ENCODE results near the gene CAPG.

The CAPG gene

DNA sequence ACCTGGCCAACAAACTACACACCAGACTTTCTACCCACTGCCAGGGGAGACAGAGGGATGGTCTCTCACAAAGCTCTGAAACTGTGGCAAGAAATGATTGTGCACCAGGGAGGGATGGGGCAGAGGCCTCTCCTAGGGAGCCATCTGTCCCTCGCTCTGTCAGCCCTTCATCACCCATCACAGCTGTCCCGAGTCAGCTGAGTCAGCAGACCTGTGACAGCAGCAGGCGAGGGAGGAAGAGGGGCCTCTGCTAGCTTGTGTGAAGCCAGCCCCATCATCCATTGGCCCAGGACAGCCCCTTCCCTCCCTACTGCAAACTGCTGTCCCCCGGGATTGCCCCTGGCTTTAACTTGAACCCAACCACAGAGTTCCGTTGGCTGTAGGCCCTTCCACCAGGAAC is 13.4 kb upstream of the CAPG start:
- Histone ChIP-seq H3K4me3 (no peak overlapping the region), H3K27ac (no peak overlapping the region)

DNA sequence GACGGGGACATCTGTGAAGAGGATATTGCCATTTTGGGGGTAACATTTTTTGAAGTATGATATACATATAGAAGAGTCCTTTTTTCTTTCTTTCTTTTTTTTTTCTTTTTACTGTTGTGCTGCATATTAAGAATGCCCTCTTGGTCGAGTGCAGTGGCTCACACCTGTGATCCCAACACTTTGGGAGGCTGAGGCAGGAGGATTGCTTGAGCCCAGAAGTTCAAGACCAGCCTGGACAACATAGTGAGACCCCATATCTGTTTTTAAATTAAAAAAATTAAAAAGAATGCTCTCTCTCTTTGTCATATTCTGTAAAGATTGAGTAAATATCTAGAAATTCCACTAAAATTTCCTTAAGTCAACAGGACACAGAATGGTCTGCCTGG is 11.9 kb upstream of the CAPG start:
- peak overlapping the region in 1 of 21 experiments; percentile 75 for H3K27ac ChIP-seq
- H3K4me3 ChIP-seq, result no peak overlapping the region

DNA sequence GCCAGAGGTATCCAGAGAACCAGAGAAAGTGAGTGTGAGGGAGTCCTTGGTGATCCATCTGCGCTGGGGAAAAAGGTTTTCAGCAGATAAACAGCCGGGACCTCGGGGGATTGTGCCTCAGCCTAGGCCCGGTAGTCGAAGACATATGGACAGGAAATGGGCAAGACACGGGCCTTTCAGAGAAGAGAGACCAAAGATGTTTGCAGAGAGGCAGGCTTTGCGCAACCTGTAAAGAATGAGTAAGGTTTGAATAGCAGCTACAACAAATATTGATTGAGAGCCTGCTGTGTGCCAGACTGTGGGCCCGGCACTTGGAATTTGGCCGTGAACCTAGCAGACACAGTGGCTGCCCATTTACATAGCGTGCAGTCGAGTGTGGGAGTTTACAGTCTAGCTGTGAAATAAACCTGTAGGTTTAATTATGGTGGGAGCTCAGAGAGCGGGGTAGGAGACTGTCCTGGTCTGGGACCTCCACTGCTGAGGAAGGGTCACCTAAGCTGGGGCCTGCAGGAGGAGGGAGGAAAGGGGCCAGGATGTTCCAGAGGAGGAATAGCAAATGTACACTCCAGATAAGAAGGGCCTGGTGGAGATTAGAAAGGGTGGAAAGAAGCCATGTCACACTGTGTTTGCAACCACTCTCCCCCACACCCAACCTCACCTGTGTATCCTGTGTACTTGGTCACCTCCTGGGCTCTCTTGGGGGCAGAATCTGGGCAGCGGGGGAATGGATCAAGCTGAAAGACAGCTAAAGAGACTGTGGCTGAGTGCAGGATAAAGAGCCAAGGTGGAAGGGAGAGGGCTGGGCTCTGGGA is 11.3 kb upstream of the CAPG start:
- Histone ChIP-seq H3K27ac (peak overlapping the region in 18 of 21 experiments; percentile 10 to 99 (median 76)), H3K4me3 (no peak overlapping the region)

DNA sequence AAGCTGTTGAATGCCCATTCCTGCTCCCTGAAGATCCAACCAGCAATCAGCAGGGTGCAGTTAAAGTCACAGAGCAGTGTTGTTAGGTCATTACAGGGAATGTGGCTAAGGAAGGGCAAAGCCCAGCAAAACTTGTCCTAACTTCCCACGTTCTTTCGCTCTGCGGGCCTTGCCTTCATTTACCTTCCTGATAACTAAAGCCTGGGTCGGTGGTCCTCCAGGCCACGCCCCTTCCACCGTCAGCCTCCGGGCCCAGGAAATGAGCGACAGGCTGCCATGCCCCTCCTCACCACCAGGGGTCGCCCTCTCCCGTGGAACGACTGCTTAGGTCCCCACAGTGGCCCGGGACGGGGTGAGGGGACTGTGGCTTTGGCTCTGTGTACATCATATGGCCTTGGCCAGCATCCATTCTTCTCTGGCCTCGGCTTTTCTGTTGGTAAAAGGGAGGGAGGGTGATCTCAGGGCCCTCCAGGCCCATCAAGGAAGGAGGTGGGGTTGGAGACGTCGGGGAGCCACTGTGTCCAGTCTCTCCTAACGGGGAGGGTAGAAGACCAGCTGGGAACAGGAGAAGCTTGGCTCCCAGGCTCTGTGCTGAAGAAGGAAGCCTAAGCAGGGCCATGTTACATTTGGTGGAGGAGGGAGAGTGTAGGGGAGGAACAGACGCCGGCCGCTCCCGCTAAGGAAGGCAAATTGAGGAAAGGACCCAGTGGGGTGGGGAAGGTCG is 10.5 kb upstream of the CAPG start:
- peak overlapping the region in 1 of 7 experiments; percentile 5 for H3K4me3 ChIP-seq
- H3K27ac ChIP-seq, result peak overlapping the region in 19 of 21 experiments; percentile 10 to 99 (median 75)

DNA sequence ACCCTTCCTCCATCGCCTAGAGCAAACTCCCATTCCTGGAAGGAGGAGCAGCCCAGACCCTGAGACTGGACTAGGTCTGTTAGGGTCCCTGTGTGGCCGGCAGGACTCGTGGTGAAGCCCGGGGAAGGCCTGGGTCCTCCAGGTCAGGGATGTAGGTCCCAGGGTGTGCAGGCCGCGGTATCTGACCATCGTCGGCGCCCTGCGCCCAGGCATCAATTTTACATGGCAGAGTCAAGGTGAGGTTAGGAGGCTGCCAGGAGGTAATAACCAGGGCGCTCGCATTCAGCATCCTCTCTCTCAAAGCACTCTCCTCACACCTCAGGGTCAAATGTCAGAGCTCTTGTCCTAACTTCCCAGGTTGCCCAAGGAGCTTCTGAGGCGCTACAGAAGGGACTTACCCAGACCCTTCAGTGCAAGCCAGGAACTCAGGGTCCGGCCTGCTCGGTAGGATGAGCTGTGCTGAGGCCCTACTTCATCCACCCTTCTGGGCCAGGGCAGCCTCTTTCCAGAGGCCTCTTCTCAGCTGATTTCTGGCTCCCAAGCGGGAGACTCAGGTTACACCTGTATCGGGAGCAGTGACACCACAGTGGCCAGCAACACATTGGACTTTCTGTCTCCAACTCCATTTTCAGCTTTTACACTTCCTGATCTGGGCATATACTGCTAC is 9.0 kb upstream of the CAPG start:
- Histone ChIP-seq H3K27ac (peak overlapping the region; percentile 63 to 100 (median 94)), H3K4me3 (peak overlapping the region; percentile 42 to 71 (median 63))

DNA sequence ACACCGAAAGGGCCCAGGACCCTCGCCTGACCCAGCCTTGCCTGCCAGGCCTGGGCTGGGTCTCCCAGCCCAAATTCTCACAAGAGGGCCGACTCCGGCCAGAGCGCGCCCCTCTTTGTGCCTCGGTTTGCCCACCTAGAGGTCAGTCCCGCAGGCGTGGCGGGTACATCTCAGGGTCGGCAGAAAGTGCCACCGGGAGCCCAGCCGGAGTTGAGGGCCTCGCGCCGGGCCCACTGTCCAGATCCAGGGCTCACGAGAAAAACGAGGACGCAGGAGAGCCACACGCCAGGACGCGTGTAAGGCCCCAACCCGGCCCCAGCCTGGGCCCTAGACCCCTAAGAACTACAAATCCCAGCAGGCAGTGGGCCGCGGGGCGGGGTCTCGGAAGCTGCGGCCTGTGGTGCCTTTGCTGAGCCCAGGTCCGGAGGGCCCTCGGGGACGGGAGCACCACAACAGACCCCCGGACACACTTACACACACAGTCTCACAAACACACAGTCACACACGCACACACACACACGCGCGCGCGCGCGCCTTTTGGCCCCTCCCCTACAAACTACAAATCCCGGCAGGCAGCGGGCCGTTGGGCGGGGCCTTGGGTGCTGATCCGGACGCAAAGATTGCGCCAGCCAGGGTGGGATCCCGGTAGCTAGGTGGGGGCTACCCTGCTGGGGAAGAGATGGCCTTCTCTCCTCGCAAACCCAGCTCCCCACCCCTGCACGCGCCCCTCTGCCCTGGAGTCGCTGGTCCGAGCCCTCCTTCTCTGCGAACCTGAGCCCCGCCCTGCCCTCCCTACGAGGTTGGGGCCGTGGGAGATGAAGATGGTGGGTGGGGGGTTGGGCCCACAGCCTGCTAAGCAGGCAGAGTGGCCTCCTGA is 8.2 kb upstream of the CAPG start, which contains the start of gene SH2D6:
Gene SH2D6 (plus strand): TSS at position 583 of the 877 bp plus-strand sequence. CDS start 10,752 bp downstream, outside the sequence.
- peak within 1 kb of the TSS; percentile 63 to 100 (median 94) for H3K27ac ChIP-seq
- peak within 1 kb of the TSS; percentile 42 to 71 (median 63) for H3K4me3 ChIP-seq

DNA sequence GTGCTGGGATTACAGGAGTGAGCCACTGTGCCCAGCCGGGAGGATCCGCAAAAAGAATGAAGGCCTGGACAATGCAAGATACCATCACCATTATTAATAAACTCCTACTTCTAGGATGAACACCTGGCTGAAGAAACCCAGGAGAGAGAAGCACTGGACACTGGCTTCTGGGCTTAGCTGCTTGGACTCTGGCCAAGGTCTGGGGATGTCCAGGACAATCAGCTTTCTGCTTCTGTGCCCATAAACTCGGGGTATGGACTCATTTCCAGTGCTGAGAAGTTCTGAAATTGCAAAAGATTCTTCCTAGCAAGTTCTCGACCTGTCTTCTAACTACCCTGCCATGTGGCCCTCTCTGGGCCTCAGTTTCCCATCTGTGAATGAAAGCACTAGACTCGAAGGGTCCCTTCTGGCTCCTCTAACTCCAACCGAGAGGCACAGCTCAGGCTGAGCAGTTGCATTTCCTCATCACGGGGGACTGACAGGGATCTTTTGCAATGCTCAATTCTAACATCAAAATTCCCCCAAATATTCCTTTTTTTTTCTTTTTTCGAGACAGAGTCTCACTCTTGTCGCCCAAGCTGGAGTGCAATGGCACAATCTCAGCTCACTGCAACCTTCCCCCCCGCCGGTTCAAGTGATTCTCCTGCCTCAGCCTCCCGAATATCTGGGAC is 5.9 kb upstream of the CAPG start:
- Histone ChIP-seq H3K27ac (peak overlapping the region in 6 of 21 experiments; percentile 11 to 54 (median 38)), H3K4me3 (no peak overlapping the region)

DNA sequence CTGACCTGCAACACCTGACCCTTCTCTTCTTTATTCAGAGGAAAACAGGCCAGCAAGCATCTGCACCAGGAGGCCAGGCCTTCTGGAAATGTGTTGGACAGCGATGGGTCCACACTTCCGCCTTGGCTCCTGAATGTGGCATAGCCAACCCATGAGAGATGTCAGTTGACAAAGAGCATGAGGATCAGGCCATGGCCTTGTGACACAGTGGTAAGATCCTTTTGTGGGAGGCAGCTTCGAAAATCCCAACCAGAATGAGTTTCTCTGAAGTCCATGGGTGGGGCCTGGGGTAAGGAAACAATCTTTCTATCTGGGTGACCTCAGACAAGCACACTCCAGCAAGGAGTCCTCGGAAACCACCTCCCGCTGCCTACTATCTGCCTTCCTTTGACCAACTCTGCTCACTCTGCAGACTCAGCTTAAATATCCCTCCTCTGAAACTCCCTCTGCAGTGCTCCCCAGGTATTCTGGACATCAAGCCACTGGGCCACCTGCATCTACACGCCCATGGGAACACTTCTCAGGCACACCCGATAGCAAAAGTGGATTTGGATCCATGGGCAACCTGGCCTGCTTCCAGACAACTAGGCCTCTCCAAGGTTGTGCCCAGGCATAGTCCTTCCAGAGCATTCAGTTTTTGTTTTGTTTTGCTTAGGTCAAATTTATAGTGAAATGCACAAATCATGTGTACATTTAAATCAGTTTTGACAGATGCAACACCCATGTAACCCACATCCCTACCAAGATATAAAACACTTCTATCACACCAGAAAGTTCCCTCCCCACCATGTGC is 4.8 kb upstream of the CAPG start:
- Histone ChIP-seq H3K4me3 (no peak overlapping the region), H3K27ac (peak overlapping the region in 13 of 21 experiments; percentile 80 to 95 (median 92))

DNA sequence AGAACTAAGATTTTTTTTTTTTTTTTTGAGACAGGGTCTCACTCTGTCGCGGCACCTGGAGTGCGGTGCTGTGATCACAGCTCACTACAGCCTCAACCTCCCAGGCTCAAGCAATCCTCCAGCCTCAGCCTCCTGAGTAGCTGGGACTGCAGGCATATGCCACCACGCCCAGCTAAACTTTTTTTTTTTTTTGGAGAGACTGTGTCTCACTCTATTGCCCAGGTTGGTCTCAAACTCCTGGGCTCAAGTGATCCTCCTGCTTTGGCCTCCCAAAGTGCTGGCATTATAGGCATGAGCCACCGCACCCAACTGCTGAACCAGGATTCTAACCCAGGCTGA is 4.2 kb upstream of the CAPG start:
- H3K27ac ChIP-seq, result peak overlapping the region in 18 of 21 experiments; percentile 80 to 95 (median 90)
- peak overlapping the region in 2 of 7 experiments; percentile 45 to 53 for H3K4me3 ChIP-seq

DNA sequence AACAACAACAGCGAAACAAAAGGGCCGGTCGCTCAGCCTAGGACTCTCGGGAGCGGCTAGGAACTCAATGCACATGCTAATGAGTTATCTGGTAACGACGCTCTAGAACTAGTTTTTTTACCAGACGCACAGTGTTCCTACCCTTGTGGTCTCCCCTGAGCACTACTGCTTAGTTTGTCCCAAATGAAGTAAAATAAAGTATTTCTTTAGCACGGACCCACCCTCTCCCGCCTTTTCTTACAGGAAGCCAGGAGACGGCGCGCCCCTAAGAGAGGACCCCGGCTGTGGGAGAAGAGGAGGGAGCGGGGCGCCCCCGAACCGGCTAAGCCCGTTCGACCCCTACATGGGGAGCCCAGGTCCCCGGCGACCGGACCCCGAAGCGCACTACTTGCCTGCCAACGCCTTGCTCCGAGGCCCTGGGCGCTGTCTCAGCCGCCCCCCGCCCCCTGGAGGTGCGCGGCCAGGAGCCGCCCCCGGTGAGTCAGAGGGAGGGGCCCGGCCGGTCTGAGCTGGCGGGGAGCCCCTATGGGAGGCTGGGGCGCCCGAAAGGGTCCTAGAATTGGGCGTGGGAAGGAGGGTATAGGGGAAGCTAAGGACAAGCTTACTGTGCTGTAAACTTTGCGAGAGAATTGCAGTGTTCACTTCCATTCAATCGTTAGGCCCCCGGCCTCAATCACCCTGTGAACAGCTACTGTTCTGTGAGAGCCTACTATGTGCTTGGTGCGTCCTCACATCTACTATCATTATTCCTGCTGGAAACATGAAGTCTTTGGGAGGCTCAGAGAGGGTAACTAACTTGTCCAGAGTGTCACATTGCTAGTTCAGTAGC is 3.6 kb upstream of the CAPG start:
- H3K4me3 ChIP-seq, result peak overlapping the region; percentile 34 to 58 (median 46)
- H3K27ac ChIP-seq, result peak overlapping the region; percentile 20 to 95 (median 89)

DNA sequence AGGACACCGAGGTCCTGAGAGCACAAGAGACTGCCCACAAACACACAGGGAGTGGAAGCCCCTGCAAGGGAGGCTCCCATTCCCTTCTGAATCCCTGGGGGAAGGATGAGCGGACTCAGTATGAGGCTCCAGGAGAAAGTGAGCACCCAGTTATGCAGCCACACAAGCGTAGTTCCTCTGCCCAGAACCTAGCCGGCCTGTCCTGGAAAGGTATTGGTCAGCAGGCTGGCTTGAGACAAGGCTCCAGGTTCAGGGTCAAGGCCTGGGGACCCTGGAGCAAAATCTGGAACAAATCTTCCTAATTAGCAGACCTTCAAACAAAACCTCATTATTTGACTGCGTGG is 1.2 kb upstream of the CAPG start:
- Histone ChIP-seq H3K27ac (peak overlapping the region in 16 of 21 experiments; percentile 10 to 92 (median 82)), H3K4me3 (no peak overlapping the region)

DNA sequence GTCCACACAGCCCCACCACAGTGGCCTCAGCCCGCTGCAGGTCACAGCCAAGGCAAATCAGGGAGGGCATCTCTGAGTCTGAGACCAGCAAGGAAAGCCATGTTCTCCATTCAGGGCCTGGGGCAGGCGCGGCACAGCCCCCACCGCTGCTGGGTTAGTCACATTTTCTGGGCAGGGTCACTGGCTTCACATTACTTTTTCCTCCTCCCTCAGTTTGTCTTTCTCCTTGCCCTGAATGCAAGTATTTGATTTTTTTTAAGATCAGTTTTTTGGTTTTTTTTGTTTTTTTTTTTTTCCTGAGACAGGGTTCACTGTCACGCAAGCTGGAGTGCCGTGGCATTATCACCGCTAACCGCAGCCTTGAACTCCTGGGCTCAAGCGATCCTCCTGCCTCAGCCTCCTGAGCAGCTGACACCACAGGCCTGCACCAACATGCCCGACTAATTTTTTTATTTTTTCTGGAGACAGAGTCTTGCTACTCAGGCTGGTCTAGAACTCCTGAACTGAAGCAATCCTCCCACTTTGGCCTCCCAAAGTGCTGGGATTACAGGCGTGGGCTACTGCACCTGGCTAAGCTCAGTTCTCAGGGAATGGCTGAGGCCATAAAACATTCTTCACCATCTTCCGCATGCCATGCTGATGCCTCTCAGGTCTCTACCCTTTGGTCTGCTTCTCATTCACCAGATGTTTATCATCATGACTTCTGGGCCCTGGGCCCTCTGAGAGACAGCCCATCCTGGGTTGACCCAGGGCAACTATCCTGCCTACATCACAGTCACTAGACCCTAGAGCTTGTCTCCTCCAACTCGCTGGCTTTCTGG is 628 bp upstream of the CAPG start:
- Histone ChIP-seq H3K4me3 (peak overlapping the region in 5 of 7 experiments; percentile 16 to 41 (median 33)), H3K27ac (peak overlapping the region in 20 of 21 experiments; percentile 71 to 92 (median 83))

DNA sequence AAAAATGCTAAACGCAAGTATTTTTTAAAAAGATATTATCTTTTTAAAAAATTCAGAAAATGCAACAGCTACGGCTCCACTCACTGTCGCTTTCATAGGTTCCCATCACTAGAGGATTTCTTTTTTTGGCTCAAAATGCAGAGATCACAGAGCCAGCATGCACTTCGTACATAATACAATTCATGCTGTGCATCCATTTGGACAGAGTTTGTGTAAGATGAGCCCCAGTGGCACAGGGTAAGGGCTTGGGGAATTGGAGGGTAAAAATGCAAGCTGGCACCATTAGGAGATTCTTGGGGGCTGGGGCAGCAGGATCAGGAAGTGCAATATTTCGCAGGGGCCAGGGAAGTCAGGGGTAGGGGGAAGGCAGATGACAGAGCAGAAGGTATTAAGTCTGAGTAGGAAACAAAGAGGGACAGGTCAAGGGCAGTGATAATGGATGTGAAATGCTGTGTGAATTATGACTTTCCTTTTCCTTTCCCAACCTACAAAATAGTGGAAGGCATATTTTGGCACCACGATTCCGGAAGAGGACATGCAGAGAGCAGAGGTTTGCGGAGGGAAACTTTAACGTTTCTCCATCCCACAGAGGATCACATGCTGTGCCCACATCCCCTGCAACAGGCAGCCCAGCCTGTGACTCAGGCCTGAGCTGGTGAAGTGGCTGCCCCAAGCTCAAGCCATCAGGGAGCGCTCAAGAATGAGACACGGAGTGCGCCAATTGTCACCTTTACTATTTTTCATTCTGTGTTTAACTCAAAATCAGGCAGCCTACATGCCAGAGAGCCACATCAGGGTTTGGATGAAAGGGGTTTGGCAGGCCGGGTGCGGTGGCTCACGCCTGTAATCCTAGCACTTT is 4.7 kb downstream of the CAPG start:
- Histone ChIP-seq H3K4me3 (no peak overlapping the region), H3K27ac (peak overlapping the region in 17 of 21 experiments; percentile 19 to 91 (median 64))

DNA sequence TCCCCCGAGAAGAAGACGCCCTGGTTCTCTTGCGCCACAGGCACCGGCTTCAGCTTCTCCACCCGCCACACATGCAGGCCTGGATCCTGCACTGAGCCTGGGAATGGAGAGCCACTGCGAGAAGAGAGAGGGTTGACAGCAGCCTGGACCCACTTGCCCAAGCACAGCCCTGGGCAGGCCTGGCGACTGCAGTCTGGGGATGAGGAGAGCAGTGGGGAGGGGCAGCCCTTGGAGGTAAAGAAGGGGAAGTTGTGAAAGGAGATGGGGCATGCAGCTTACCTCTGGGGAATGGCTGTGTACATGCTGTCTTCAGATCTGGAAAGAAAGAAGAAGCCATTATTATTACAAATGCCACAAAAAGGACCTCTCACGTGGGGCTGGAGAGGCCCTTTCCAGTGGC is 8.3 kb downstream of the CAPG start:
- Histone ChIP-seq H3K27ac (no peak overlapping the region), H3K4me3 (no peak overlapping the region)

DNA sequence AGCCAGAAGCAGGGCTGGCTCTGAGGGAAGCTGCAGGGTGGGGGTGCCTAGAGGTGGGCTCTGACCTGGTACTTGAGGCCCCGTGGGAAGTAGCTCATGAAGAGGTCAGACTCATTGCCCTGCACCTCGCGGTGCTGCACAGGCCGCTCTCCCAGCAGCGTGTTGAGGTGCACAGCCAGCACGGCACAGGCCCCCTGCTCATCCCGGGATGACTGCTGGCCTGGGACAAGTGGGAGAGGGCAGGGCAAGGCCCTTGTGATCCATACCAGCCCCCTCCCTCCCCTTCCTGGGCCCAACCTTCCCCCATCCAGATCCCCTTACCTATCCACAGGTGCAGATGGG is 8.7 kb downstream of the CAPG start:
- Histone ChIP-seq H3K4me3 (no peak overlapping the region), H3K27ac (no peak overlapping the region)
